ENCODE results near the gene SARNP. TPM values are rescaled to one million over a fixed set of nuclear protein-coding genes. Genes with fewer than 3 reads are reported as not detected.
A peak's percentile ranks its signal among the peaks of the same experiment; 100 is the strongest.

Gene SARNP
- total RNA-seq, 1 donor from 2014 or later, result 75.9 TPM

DNA sequence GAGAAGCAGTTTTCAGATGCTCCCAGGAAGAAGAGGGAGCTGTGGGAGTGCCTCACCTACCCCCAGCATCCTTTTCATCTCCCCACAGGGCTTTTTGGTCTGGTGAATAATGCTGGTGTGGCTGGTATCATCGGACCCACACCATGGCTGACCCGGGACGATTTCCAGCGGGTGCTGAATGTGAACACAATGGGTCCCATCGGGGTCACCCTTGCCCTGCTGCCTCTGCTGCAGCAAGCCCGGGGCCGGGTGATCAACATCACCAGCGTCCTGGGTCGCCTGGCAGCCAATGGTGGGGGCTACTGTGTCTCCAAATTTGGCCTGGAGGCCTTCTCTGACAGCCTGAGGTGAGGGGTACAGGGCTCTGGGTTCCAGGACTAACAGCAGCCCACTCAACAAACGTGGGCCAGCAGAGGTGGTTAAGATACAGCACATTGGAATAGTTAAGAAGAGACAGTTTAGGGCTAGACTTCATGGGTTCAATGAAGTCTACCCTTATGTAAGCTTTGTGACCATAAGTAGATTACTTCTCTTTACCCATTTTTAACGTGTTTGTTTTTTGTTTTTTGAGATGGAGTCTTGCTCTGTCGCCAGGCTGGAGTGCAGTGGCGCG is 95.8 kb downstream of the SARNP start:
- Mint-ChIP-seq H3K27me3 (no peaks in the 10 kb centered on the region), H3K4me3 (no peak overlapping the region), H3K36me3 (peaks cover 13% of the 10 kb centered on the region), H3K27ac (no peak overlapping the region), H3K4me1 (ENCODE audit: unreplicated experiment) (peaks cover 46% of the 10 kb centered on the region), H3K9me3 (no peaks in the 10 kb centered on the region)
- TF ChIP-seq, protein P1, sequence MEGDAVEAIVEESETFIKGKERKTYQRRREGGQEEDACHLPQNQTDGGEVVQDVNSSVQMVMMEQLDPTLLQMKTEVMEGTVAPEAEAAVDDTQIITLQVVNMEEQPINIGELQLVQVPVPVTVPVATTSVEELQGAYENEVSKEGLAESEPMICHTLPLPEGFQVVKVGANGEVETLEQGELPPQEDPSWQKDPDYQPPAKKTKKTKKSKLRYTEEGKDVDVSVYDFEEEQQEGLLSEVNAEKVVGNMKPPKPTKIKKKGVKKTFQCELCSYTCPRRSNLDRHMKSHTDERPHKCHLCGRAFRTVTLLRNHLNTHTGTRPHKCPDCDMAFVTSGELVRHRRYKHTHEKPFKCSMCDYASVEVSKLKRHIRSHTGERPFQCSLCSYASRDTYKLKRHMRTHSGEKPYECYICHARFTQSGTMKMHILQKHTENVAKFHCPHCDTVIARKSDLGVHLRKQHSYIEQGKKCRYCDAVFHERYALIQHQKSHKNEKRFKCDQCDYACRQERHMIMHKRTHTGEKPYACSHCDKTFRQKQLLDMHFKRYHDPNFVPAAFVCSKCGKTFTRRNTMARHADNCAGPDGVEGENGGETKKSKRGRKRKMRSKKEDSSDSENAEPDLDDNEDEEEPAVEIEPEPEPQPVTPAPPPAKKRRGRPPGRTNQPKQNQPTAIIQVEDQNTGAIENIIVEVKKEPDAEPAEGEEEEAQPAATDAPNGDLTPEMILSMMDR (conservative IDR thresholded peaks at IDR 0.05), result no peak
- no peak for DNase-seq (ENCODE audit: extremely low spot score, unreplicated experiment)

GRCh38 chr12:55720894-55721444 is 96.6 kb downstream of the SARNP start:
- Mint-ChIP-seq H3K36me3 (peaks cover 11% of the 10 kb centered on the region), H3K27ac (no peak overlapping the region)
- TF ChIP-seq, protein P1 (conservative IDR thresholded peaks at IDR 0.05), result peak; percentile 49

DNA sequence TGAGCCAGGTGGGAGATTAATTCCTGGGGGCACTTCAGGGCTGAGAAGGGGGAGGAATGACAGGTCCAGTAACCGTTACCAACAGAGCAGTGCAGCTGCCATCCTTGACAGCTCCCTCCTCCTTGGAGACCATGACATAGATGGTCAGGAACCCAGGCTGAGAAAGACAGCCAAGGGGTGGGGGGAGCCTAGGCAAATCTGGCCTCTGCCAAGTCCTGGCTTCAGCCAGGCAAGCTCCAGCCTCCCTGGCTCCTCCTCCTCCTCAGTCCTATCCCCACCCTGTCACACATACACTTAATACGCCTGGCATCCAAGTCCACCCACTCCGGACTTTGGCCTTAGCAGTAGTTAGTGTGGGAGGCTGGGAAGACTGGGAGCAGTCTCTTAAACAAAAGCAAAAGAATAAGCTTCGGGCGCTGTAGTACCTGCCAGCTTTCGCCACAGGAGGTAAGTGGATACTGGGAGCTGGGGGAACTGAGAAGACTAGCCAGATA is 97.4 kb downstream of the SARNP start, which contains the start of gene RDH5:
Gene RDH5 (plus strand): TSS at position 323 of the 494 bp plus-strand sequence. CDS start 792 bp downstream, outside the sequence.
- Mint-ChIP-seq H3K36me3 (peaks cover 9% of the 10 kb centered on the region), H3K4me1 (ENCODE audit: unreplicated experiment) (peaks cover 46% of the 10 kb centered on the region), H3K27ac (peak within 1 kb of the TSS; percentile 55), H3K4me3 (peak within 1 kb of the TSS; percentile 28), H3K9me3 (no peaks in the 10 kb centered on the region), H3K27me3 (peaks cover 7% of the 10 kb centered on the region)
- no peak for DNase-seq (ENCODE audit: extremely low spot score, unreplicated experiment)
- TF ChIP-seq, protein P1 (conservative IDR thresholded peaks at IDR 0.05), result no peak

More at GRCh38 chr12:55720894-55721444, 96.6 kb downstream of the SARNP start:
- Mint-ChIP-seq H3K27me3 (peaks cover under 1% of the 10 kb centered on the region), H3K4me1 (ENCODE audit: unreplicated experiment) (peaks cover 43% of the 10 kb centered on the region), H3K4me3 (peak overlapping the region; percentile 28), H3K9me3 (no peaks in the 10 kb centered on the region)
- no peak for DNase-seq (ENCODE audit: extremely low spot score, unreplicated experiment)

DNA sequence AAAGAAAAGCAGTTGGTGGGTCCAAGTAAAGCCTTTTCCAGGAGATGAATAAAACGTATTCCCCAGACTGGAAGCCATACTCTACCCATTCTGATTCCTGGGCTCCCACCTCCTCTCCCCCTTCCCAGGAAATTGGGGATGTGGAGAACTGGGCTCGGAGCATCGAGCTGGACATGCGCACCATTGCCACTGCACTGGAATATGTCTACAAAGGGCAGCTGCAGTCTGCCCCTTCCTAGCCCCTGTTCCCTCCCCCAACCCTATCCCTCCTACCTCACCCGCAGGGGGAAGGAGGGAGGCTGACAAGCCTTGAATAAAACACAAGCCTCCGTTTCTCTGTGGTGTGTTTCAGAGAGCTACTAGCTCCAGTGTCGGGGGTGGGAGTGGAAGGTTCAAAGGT is 98.2 kb downstream of the SARNP start:
- Mint-ChIP-seq H3K4me3 (no peak overlapping the region), H3K27ac (peak overlapping the region; percentile 29), H3K36me3 (peaks cover 4% of the 10 kb centered on the region), H3K4me1 (ENCODE audit: unreplicated experiment) (peaks cover 39% of the 10 kb centered on the region), H3K27me3 (peaks cover 7% of the 10 kb centered on the region), H3K9me3 (no peaks in the 10 kb centered on the region)
- TF ChIP-seq, protein P1 (conservative IDR thresholded peaks at IDR 0.05), result no peak
- DNase-seq (ENCODE audit: extremely low spot score, unreplicated experiment), result no peak

GRCh38 chr12:55718624-55719275 is 98.8 kb downstream of the SARNP start:
- Mint-ChIP-seq H3K4me3 (peak overlapping the region; percentile 94), H3K27ac (no peak overlapping the region), H3K36me3 (peaks cover 3% of the 10 kb centered on the region), H3K9me3 (no peaks in the 10 kb centered on the region), H3K27me3 (peaks cover 9% of the 10 kb centered on the region), H3K4me1 (ENCODE audit: unreplicated experiment) (peaks cover 38% of the 10 kb centered on the region)
- DNase-seq (ENCODE audit: extremely low spot score, unreplicated experiment), result no peak
- TF ChIP-seq, protein P1 (conservative IDR thresholded peaks at IDR 0.05), result no peak
